Gastrocnemius medialis (tissue), 4 donors: Measurements from ENCODE around the gene SP140L.

Experiments
- CTCF ChIP-seq, 5 experiments: fragments of 450-650 bp in 3 of 5; fragments of 200-600 bp in 2 of 5; sonication (generic) in 2 of 5; IDR thresholded peaks in 4 of 5; conservative IDR thresholded peaks in 1 of 5; 1 replicate in 4 of 5; 2 replicates in 1 of 5; pipeline ENCODE4 v1.5.1; 2016 to 2019; ENCODE audit warnings: antibody characterized with exemption in 5 of 5, mild to moderate bottlenecking in 3 of 5, moderate library complexity in 3 of 5
- POLR2A ChIP-seq, 2 donors: fragments of 450-650 bp; IDR thresholded peaks; one replicate each; pipeline ENCODE4 v1.6.1; 2017; ENCODE audit warnings: antibody characterized with exemption in 2 of 2, mild to moderate bottlenecking in 2 of 2, moderate library complexity in 2 of 2

GRCh38 chr2:230362030-230362691 is 35.2 kb downstream of the SP140L start:
- TF ChIP-seq CTCF (IDR thresholded peaks at IDR 0.05 in 4 of 5, conservative IDR thresholded peaks at IDR 0.05 in 1 of 5) (no peak), POLR2A (IDR thresholded peaks at IDR 0.05) (no peak)
